B cell (primary cell): ENCODE measurements around the gene MIOX. TPM values are rescaled to one million over a fixed set of nuclear protein-coding genes. Genes with fewer than 3 reads are reported as not detected.

Experiments
- ATAC-seq: fragments of 200-7000 bp; cut with Tn5 transposase; one replicate; pipeline ENCODE4 v1.10.0; 2021; ENCODE audit warnings: low read depth, mild to moderate bottlenecking, moderate number of reproducible peaks, moderate library complexity
- CTCF ChIA-PET: fragments of 350-600 bp; sonication (Branson Sonifier 250); formaldehyde crosslinking; loops from one replicate; lab custom pipeline; 2021; ENCODE audit warnings: antibody characterized with exemption, inconsistent platforms; lab: Charles Lee
- POLR2A ChIA-PET: fragments of 350-600 bp; sonication (Branson Sonifier 250); formaldehyde crosslinking; loops from one replicate; lab custom pipeline; 2021; ENCODE audit warnings: antibody characterized with exemption; lab: Charles Lee
- DNase-seq: peaks from one replicate; pipeline ENCODE4 v3.0.0; 2013
- H2AFZ ChIP-seq: 2 replicates; pipeline ENCODE4 v1.6.1; 2012; ENCODE audit warnings: mild to moderate bottlenecking, low read depth, low read length; ENCODE audit not compliant: insufficient read depth, poor library complexity, severe bottlenecking
- H3K27ac ChIP-seq, 2 donors: 1 replicate in 1 of 2; 2 replicates in 1 of 2; pipeline ENCODE4 v1.5.1; 2012 to 2013; ENCODE audit warnings: low read length in 2 of 2, mild to moderate bottlenecking in 2 of 2, moderate library complexity in 1 of 2
- H3K27me3 ChIP-seq, 4 experiments: fragments of 200-600 bp in 1 of 4; sonication (generic) in 1 of 4; replicated peaks in 1 of 4; 1 replicate in 2 of 4; 2 replicates in 2 of 4; pipeline versions ENCODE4 v1.6.1 to v1.7.0; 2013 to 2016; ENCODE audit warnings: low read length in 3 of 4, mild to moderate bottlenecking in 2 of 4, mixed read lengths in 1 of 4, moderate library complexity in 1 of 4; ENCODE audit not compliant: insufficient read depth in 4 of 4, control insufficient read depth in 3 of 4; ENCODE audit errors: control extremely low read depth in 1 of 4
- H3K36me3 ChIP-seq, 2 experiments: replicated peaks in 1 of 2; 1 replicate in 1 of 2; 2 replicates in 1 of 2; pipeline versions ENCODE4 v1.6.1 to v1.7.1; 2013; ENCODE audit warnings: low read length in 1 of 2; ENCODE audit not compliant: insufficient read depth in 2 of 2, control insufficient read depth in 1 of 2; ENCODE audit errors: control extremely low read depth in 1 of 2, extremely low read depth in 1 of 2
- H3K4me1 ChIP-seq, 2 donors: fragments of 200-600 bp in 1 of 2; sonication (generic) in 1 of 2; 1 replicate in 1 of 2; 2 replicates in 1 of 2; pipeline versions ENCODE4 v1.5.1 to v1.6.1; 2013 to 2017; ENCODE audit warnings: low read length in 2 of 2; ENCODE audit not compliant: control insufficient read depth in 2 of 2, insufficient read depth in 2 of 2
- H3K4me2 ChIP-seq: replicated peaks from 2 replicates; pipeline ENCODE3; 2012; ENCODE audit warnings: mild to moderate bottlenecking, low read depth, low read length; ENCODE audit not compliant: poor library complexity, severe bottlenecking
- H3K4me3 ChIP-seq, 5 experiments: fragments of 200-600 bp in 1 of 5; sonication (generic) in 1 of 5; 1 replicate in 3 of 5; 2 replicates in 2 of 5; pipeline versions ENCODE4 v1.5.1 to v1.7.0; 2011 to 2016; ENCODE audit warnings: low read length in 4 of 5, mild to moderate bottlenecking in 4 of 5, low read depth in 2 of 5, control low read depth in 1 of 5, moderate library complexity in 1 of 5; ENCODE audit not compliant: insufficient read depth in 1 of 5; ENCODE audit errors: control extremely low read depth in 1 of 5, extremely low read depth in 1 of 5
- H3K79me2 ChIP-seq: fragments of 200-600 bp; sonication (generic); one replicate; pipeline ENCODE4 v1.6.0; 2016; ENCODE audit warnings: low read length; ENCODE audit not compliant: control insufficient read depth, insufficient read depth
- H3K9ac ChIP-seq: fragments of 200-600 bp; sonication (generic); 2 replicates; pipeline ENCODE4 v1.6.1; 2017; ENCODE audit warnings: mild to moderate bottlenecking, low read length, moderate library complexity
- H3K9me3 ChIP-seq, 3 donors: one replicate each; pipeline versions ENCODE4 v1.6.1 to v1.7.1; 2013; ENCODE audit warnings: low read length in 2 of 3; ENCODE audit not compliant: control insufficient read depth in 2 of 3, insufficient read depth in 1 of 3; ENCODE audit errors: control extremely low read depth in 1 of 3
- H4K20me1 ChIP-seq: 2 replicates; pipeline ENCODE4 v1.6.0; 2012; ENCODE audit warnings: mild to moderate bottlenecking, low read length; ENCODE audit not compliant: insufficient read depth, control insufficient read depth, poor library complexity, severe bottlenecking
- H3K27ac Mint-ChIP-seq: one replicate; pipeline ENCODE4 v1.8.0; 2021; ENCODE audit warnings: mixed read lengths
- H3K27me3 Mint-ChIP-seq: one replicate; pipeline ENCODE4 v1.8.0; 2021; ENCODE audit warnings: mixed read lengths
- H3K4me1 Mint-ChIP-seq: one replicate; pipeline ENCODE4 v1.8.0; 2021; ENCODE audit warnings: mixed read lengths
- H3K4me3 Mint-ChIP-seq: one replicate; pipeline ENCODE4 v1.8.0; 2021; ENCODE audit warnings: mixed read lengths
- H3K9me3 Mint-ChIP-seq: one replicate; pipeline ENCODE4 v1.8.0; 2022; ENCODE audit warnings: mixed read lengths; ENCODE audit not compliant: insufficient read depth
- CTCF ChIP-seq: fragments of 200-600 bp; IDR thresholded peaks from one replicate; pipeline ENCODE4 v1.8.0; 2022; ENCODE audit warnings: antibody characterized with exemption, mild to moderate bottlenecking
- EZH2 ChIP-seq: IDR thresholded peaks from 2 replicates; pipeline ENCODE4 v1.6.1; 2012; ENCODE audit warnings: borderline replicate concordance, low read depth, mild to moderate bottlenecking, moderate library complexity, low read length; ENCODE audit not compliant: insufficient read depth, poor library complexity, severe bottlenecking
- WGBS: methylation state at CpG from one replicate; pipeline ENCODE4 v1.1.5; 2013; ENCODE audit warnings: missing lambda C conversion rate; ENCODE audit not compliant: insufficient coverage; 5-methylcytosine and 5-hydroxymethylcytosine counted together
- intact Hi-C: fragments of 100-400 bp; cut with micrococcal nuclease; formaldehyde crosslinking; loops from one replicate; pipeline ENCODE4 v1.10.0; 2022
- polyA plus RNA-seq: library from polyadenylated mRNA; depleted of rRNA; stranded (reverse); fragments of >200 nt; gene quantifications from 2 replicates; pipeline ENCODE4 v1.2.3, GENCODE V29; 2012
- total RNA-seq, 2 donors: library from RNA; stranded (reverse); fragments of 120-200 nt in 1 of 2; gene quantifications; 1 replicate in 1 of 2; 2 replicates in 1 of 2; pipeline versions ENCODE4 v1.2.3 to v1.2.4, GENCODE V29; 2013 to 2022

MIOX gene
- total and polyA plus RNA-seq, 2 donors (not counting 1 experiment from before 2014, with no cell fraction given) = 0.88 TPM; not detected in 1

GRCh38 chr22:50470491-50470890 lies 16.2 kb upstream of the MIOX start:
- Histone ChIP-seq H3K9ac (peak overlapping the region; percentile 53), H3K4me1 (peaks cover 63 to 70% of the 10 kb centered on the region in 2 donors), H3K36me3 (peaks cover 0 to 31% of the 10 kb centered on the region in 2 experiments), H4K20me1 (peaks cover 63% of the 10 kb centered on the region), H3K4me3 (peak overlapping the region in 4 of 5 experiments; percentile 12 to 31 (median 24)), H3K27me3 (no peaks in the 10 kb centered on the region), H3K27ac (peak overlapping the region; percentile 69 to 90), H3K79me2 (peaks cover 70% of the 10 kb centered on the region), H3K9me3 (no peaks in the 10 kb centered on the region), H3K4me2 (peak overlapping the region; percentile 99), H2AFZ (no peak overlapping the region)
- peak overlapping the region; percentile 96 for H3K27ac Mint-ChIP-seq
- peak; percentile 61 for DNase-seq
- ChIA-PET POLR2A (interaction anchor here (0.9 to 2.2 kb wide), 14 partner anchors 7 to 280 kb away, joined by 3 to 22 read pairs (median 5); partner anchors contain the start of genes ADM2, LMF2, NCAPH2 and SCO2), CTCF (interaction anchor here (1.0 to 2.6 kb wide), 14 partner anchors 10 to 540 kb away, joined by 3 to 20 read pairs (median 4); partner anchors contain the start of gene SCO2)
- WGBS = 0% methylated on average over 6 of the region's 6 CpGs
- no peaks in the 10 kb centered on the region for H3K9me3 Mint-ChIP-seq
- peak overlapping the region; percentile 83 for H3K4me3 Mint-ChIP-seq
- H3K27me3 Mint-ChIP-seq = no peaks in the 10 kb centered on the region
- intact Hi-C loops = loop anchor here (1.0 to 10.0 kb wide), 4 partner anchors 11 to 536 kb away; partner anchors contain the start of genes ADM2 and SCO2
- peak; percentile 2 for ATAC-seq
- TF ChIP-seq EZH2 (no peak), CTCF (no peak)
- H3K4me1 Mint-ChIP-seq = peaks cover 72% of the 10 kb centered on the region
